KG1 (cell line): ENCODE results near the gene IRF4.

Experiments used
- DNase-seq: peaks from one replicate; lab custom pipeline; 2025; lab: John Stamatoyannopoulos, UW

IRF4 gene

GRCh38 chr6:391559-392440 lies at the start of gene IRF4:
Gene IRF4, plus strand, starts transcription at chr6:391752. Its CDS starts 1,401 bp downstream, at chr6:393153.
- no peak for DNase-seq

- DNase-seq: no peak
Observed at GRCh38 chr6:341914-342831, 49.4 kb upstream of the IRF4 start.

GRCh38 chr6:342832-343179 lies 48.7 kb upstream of the IRF4 start:
- no peak for DNase-seq

GRCh38 chr6:343226-343935 lies 48.2 kb upstream of the IRF4 start:
- DNase-seq: no peak

- no peak for DNase-seq
Observed at GRCh38 chr6:343960-344815, 47.4 kb upstream of the IRF4 start.

GRCh38 chr6:344816-345340 lies 46.7 kb upstream of the IRF4 start:
- DNase-seq: no peak

GRCh38 chr6:345747-346385 lies 45.7 kb upstream of the IRF4 start:
- no peak for DNase-seq

- DNase-seq: no peak
Observed at GRCh38 chr6:346386-347030, 45.0 kb upstream of the IRF4 start.

- DNase-seq: no peak
Observed at GRCh38 chr6:347232-347631, 44.3 kb upstream of the IRF4 start.

GRCh38 chr6:347951-348859 lies 43.3 kb upstream of the IRF4 start:
- no peak for DNase-seq

GRCh38 chr6:348860-349396 lies 42.6 kb upstream of the IRF4 start:
- DNase-seq: no peak

GRCh38 chr6:349491-349921 lies 42.0 kb upstream of the IRF4 start:
- no peak for DNase-seq

GRCh38 chr6:350371-350770 lies 41.2 kb upstream of the IRF4 start:
- DNase-seq: no peak

- no peak for DNase-seq
Observed at GRCh38 chr6:351011-351866, 40.3 kb upstream of the IRF4 start.

- no peak for DNase-seq
Observed at GRCh38 chr6:351867-352289, 39.7 kb upstream of the IRF4 start.

- DNase-seq: no peak
Observed at GRCh38 chr6:352474-352873, 39.1 kb upstream of the IRF4 start.

- DNase-seq: no peak
Observed at GRCh38 chr6:352896-353470, 38.6 kb upstream of the IRF4 start.
